K562 (cell line): ENCODE results near the gene AKR1C3.

ENCODE experiments used
- CREB1 ChIP-seq, 2 experiments: sonication (generic) in 1 of 2; formaldehyde crosslinking in 1 of 2; IDR thresholded peaks; 2 replicates each; pipeline versions ENCODE4 v1.6.1 to v1.8.0; 2012 to 2022; ENCODE audit warnings: inconsistent platforms in 1 of 2, mild to moderate bottlenecking in 1 of 2, missing genetic modification reagents in 1 of 2, moderate library complexity in 1 of 2
- EWSR1 ChIP-seq: fragments of 450-650 bp; IDR thresholded peaks from 2 replicates; pipeline ENCODE4 v1.6.1; 2018; ENCODE audit warnings: borderline replicate concordance, mild to moderate bottlenecking, low read depth, moderate library complexity; ENCODE audit not compliant: partially characterized antibody
- ZNF24 ChIP-seq: fragments of 450-650 bp; IDR thresholded peaks from 2 replicates; pipeline ENCODE4 v1.6.1; 2016
- ZNF274 ChIP-seq: IDR thresholded peaks from 2 replicates; pipeline ENCODE4 v1.6.1; 2011; ENCODE audit warnings: low read depth, mild to moderate bottlenecking, low read length, moderate library complexity, borderline replicate concordance

DNA sequence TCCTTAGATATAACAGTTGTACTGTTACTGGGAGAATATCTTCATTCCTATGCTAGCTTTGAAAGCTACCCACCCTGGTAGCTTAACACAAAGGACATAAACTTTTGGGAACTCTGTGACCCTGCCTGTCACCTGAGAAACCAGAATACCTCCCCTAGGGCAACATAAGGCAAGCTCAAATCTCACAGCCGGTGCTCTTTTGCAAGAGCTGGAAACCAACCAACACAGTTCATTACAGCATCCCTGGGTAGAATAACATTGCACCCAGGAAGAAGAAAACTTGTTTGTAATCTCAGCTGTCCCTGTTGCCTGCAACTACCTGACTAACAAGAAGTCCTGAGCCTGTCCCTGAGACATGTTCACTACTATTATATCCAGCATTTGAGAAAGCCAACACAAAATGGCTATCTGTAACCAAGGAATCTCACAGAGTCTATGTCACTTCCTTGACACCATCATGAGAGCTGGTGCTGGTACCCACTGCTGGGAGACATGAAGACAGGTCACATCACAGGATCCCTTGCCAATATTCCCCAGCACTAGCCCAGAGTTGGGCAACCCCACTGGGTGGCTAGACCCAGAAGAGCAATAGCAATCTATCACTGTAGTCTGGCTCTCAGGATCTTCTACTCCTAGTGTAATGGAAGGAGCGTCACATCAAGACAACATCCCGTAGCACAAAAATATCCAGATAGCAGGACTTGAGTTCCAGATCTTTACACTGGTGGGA is 31.3 kb downstream of the AKR1C3 start:
- TF ChIP-seq ZNF24: no peak
- no peak for TF ChIP-seq EWSR1
- no peak for TF ChIP-seq CREB1 (IDR thresholded peaks at IDR 0.05)
- no peak for TF ChIP-seq CREB1 (CRISPR knock-in tag; IDR thresholded peaks at IDR 0.05)
- no peak for TF ChIP-seq ZNF274
